RWPE2 (cell line): ENCODE data around the gene FHOD3.
A peak's percentile ranks its signal among the peaks of the same experiment; 100 is the strongest.

Experiments
- ATAC-seq: fragments of 200-7000 bp; cut with Tn5 transposase; 3 replicates; pipeline ENCODE4 v1.9.1; 2021; ENCODE audit warnings: low read depth
- DNase-seq: peaks from one replicate; pipeline ENCODE4 v3.0.0-alpha.2; 2020; ENCODE audit warnings: low spot score
- H3K27ac ChIP-seq: fragments of 450-650 bp; 2 replicates; pipeline ENCODE4 v1.5.1; 2017; ENCODE audit warnings: mild to moderate bottlenecking; ENCODE audit not compliant: poor library complexity, severe bottlenecking
- H3K27me3 ChIP-seq: fragments of 250-450 bp; sonication (Bioruptor Pico); 2 replicates; pipeline ENCODE4 v1.5.1; 2021; ENCODE audit warnings: mild to moderate bottlenecking, moderate library complexity; ENCODE audit not compliant: insufficient read depth, poor library complexity, severe bottlenecking
- H3K36me3 ChIP-seq: fragments of 250-450 bp; sonication (Bioruptor Pico); 2 replicates; pipeline ENCODE4 v1.5.1; 2020; ENCODE audit warnings: low read depth, mild to moderate bottlenecking, moderate library complexity
- H3K4me1 ChIP-seq: fragments of 250-450 bp; sonication (Bioruptor Pico); 2 replicates; pipeline ENCODE4 v1.5.1; 2021; ENCODE audit warnings: mild to moderate bottlenecking, moderate library complexity; ENCODE audit not compliant: insufficient read depth, poor library complexity, severe bottlenecking
- H3K4me3 ChIP-seq: fragments of 250-450 bp; sonication (Bioruptor Pico); 2 replicates; pipeline ENCODE4 v1.5.1; 2021; ENCODE audit warnings: mild to moderate bottlenecking, moderate library complexity; ENCODE audit not compliant: severe bottlenecking
- H3K9me3 ChIP-seq: fragments of 250-450 bp; sonication (Bioruptor Pico); 2 replicates; pipeline ENCODE4 v1.5.1; 2021; ENCODE audit warnings: mild to moderate bottlenecking, moderate library complexity; ENCODE audit not compliant: severe bottlenecking
- CTCF ChIP-seq: fragments of 450-650 bp; IDR thresholded peaks from one replicate; pipeline ENCODE4 v1.5.1; 2017; ENCODE audit warnings: mild to moderate bottlenecking, moderate library complexity; ENCODE audit not compliant: poor library complexity, severe bottlenecking

FHOD3 gene

GRCh38 chr18:36273347-36273746 is 24.2 kb upstream of the FHOD3 start:
- H3K9me3 ChIP-seq: no peaks in the 10 kb centered on the region
- no peak overlapping the region for H3K27ac ChIP-seq
- DNase-seq (no peak), ATAC-seq (no peak)
- TF ChIP-seq CTCF: no peak
- H3K4me3 ChIP-seq: no peak overlapping the region
- peaks cover 15% of the 10 kb centered on the region for H3K36me3 ChIP-seq
- peaks cover 7% of the 10 kb centered on the region for H3K27me3 ChIP-seq
- H3K4me1 ChIP-seq: no peaks in the 10 kb centered on the region

DNA sequence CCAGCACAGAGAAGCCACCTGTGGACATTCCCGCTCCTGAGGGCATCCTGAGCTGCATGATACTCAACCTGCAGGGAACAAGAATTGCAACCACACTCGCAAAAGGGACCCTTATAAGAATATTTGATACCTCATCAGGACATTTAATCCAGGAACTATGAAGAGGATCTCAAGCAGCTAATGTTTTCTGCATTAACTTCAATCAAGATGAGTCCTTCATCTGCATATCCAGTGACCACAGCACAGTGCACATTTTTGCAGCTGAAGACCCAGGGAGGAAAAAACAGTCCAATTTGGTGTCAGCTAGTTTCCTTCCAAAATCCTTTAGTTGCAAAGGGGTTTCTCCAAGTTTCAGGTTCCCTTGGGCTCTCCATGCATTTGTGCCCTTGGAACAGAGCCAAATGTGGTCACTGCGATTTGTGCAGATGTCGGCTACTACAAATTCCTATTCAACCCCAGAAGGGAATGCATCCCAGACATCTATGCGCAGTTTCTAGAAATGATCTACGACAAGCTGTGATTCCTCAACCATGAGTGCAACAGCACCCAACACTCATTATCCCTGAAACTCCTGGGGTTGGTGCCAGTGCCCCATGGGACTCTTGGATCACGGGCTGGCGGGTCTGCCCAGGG is 23.3 kb upstream of the FHOD3 start:
- Histone ChIP-seq H3K4me3 (no peak overlapping the region), H3K4me1 (no peaks in the 10 kb centered on the region), H3K27ac (no peak overlapping the region), H3K36me3 (peaks cover 8% of the 10 kb centered on the region; the same call in 1 of the 2 replicates), H3K27me3 (peaks cover 7% of the 10 kb centered on the region), H3K9me3 (no peaks in the 10 kb centered on the region)
- TF ChIP-seq CTCF: no peak
- ATAC-seq (no peak), DNase-seq (no peak)

DNA sequence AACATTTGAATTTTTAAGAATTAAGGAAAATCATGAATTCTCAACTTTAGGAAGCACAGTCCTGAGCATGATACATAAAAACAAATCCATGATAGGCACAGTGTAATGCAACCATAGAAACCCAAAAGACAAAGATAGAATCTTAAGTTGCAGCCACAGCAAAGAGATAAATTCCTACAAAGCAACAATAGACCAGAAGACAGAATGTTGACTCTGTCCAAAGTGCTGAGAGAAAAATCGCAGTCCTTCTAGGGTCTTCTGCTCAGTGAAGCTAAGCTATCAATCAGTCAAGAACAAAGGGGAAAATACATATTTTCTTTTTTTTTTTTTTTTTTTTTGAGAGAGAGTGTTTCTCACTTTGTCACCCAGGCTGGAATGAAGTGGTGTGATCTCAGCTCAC is 22.0 kb upstream of the FHOD3 start:
- ATAC-seq: no peak
- H3K9me3 ChIP-seq: no peaks in the 10 kb centered on the region
- DNase-seq: no peak

GRCh38 chr18:36279001-36279400 is 18.5 kb upstream of the FHOD3 start:
- Histone ChIP-seq H3K4me3 (no peak overlapping the region), H3K36me3 (no peaks in the 10 kb centered on the region), H3K27ac (no peak overlapping the region), H3K4me1 (no peaks in the 10 kb centered on the region), H3K9me3 (no peaks in the 10 kb centered on the region), H3K27me3 (peaks cover 12% of the 10 kb centered on the region)
- ATAC-seq (peak; percentile 27; the same call in 1 of the 3 replicates), DNase-seq (no peak)
- TF ChIP-seq CTCF: no peak

More for the DNA sequence above, 22.0 kb upstream of the FHOD3 start:
- no peak for TF ChIP-seq CTCF
- Histone ChIP-seq H3K4me1 (no peaks in the 10 kb centered on the region), H3K36me3 (no peaks in the 10 kb centered on the region), H3K4me3 (no peak overlapping the region), H3K27ac (no peak overlapping the region), H3K27me3 (peaks cover 12% of the 10 kb centered on the region)

DNA sequence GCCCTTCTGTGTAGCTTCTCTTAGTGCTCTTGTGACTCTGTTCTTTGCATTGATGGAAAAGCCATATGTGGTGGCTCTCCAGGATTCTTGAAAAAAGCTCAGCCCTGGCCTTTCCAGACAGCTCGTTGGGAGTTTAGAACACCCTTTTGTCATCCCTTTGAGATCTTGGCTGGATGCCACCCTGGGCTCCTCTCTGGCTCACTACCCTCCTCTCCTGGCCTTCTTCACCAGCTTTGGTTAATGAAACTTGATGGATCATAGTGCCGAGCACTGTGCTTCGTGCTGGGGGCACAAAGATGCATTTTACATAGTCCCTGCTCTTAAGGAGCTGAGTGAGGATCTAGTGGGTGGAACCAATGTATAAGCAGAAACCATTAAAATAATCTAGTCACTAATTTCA is 15.6 kb upstream of the FHOD3 start:
- Histone ChIP-seq H3K27me3 (peaks cover 12% of the 10 kb centered on the region), H3K27ac (no peak overlapping the region), H3K4me1 (no peaks in the 10 kb centered on the region), H3K4me3 (no peak overlapping the region), H3K9me3 (no peaks in the 10 kb centered on the region), H3K36me3 (no peaks in the 10 kb centered on the region)
- ATAC-seq (no peak), DNase-seq (no peak)
- TF ChIP-seq CTCF: no peak
